Smooth muscle cell of the brain vasculature (primary cell): Measurements from ENCODE around the gene SKIDA1.

Source experiments
- DNase-seq: peaks from one replicate; pipeline ENCODE4 v3.0.0-alpha.2; 2012; ENCODE audit warnings: low read depth, low spot score

Gene SKIDA1

GRCh38 chr10:21517134-21518031 is 8.1 kb downstream of the SKIDA1 start:
- DNase-seq = no peak

GRCh38 chr10:21516242-21517131 is 9.0 kb downstream of the SKIDA1 start:
- DNase-seq = no peak

GRCh38 chr10:21515361-21516241 is 9.9 kb downstream of the SKIDA1 start:
- DNase-seq = no peak

GRCh38 chr10:21514818-21515351 is 10.6 kb downstream of the SKIDA1 start:
- DNase-seq = no peak

- no peak for DNase-seq
Measured at GRCh38 chr10:21514129-21514817, 11.2 kb downstream of the SKIDA1 start.

GRCh38 chr10:21513405-21513788 is 12.1 kb downstream of the SKIDA1 start:
- DNase-seq = no peak

- DNase-seq = no peak
Measured at GRCh38 chr10:21512573-21513404, 12.7 kb downstream of the SKIDA1 start.

- DNase-seq = no peak
Measured at GRCh38 chr10:21511946-21512572, 13.4 kb downstream of the SKIDA1 start.

GRCh38 chr10:21511095-21511570 is 14.3 kb downstream of the SKIDA1 start:
- no peak for DNase-seq

GRCh38 chr10:21510241-21511094 is 15.0 kb downstream of the SKIDA1 start:
- no peak for DNase-seq

- no peak for DNase-seq
Measured at GRCh38 chr10:21509341-21510240, 15.9 kb downstream of the SKIDA1 start.

GRCh38 chr10:21508706-21509331 is 16.7 kb downstream of the SKIDA1 start:
- DNase-seq = no peak

GRCh38 chr10:21507150-21507549 is 18.3 kb downstream of the SKIDA1 start:
- DNase-seq = no peak

- no peak for DNase-seq
Measured at GRCh38 chr10:21506351-21506750, 19.1 kb downstream of the SKIDA1 start.

GRCh38 chr10:21505711-21506278 is 19.7 kb downstream of the SKIDA1 start:
- DNase-seq = no peak

GRCh38 chr10:21503542-21503941 is 21.9 kb downstream of the SKIDA1 start:
- no peak for DNase-seq
